ENCODE measurements around the gene KDM2A.

KDM2A gene

GRCh38 chr11:67280341-67280787 lies 161.3 kb downstream of the KDM2A start:
- H3K4me3 ChIP-seq (ENCODE audit: low read depth, low read length): no peak overlapping the region
- H3K36me3 ChIP-seq (ENCODE audit: control insufficient read depth in 2 of 2, insufficient read depth in 1 of 2, low read length in 2 of 2): peaks cover 0 to 78% of the 10 kb centered on the region in 2 experiments; a peak in 2 of 3 replicates
- no peaks in the 10 kb centered on the region for H3K9me3 ChIP-seq (ENCODE audit: control insufficient read depth, insufficient read depth, low read depth, low read length)
- POLR2A ChIA-PET: no interaction called here
- no peak for TF ChIP-seq GLI2 (tag by site-specific recombination; IDR thresholded peaks at IDR 0.05; ENCODE audit: borderline replicate concordance, low read depth)
- no peak overlapping the region for H3K27ac ChIP-seq (ENCODE audit: extremely low read depth, low read depth, low read length)
- CTCF ChIA-PET: no interaction called here
- peaks cover 4% of the 10 kb centered on the region for H3K4me1 ChIP-seq (ENCODE audit: control insufficient read depth, insufficient read depth, low read length)

- no peak overlapping the region for H3K27ac ChIP-seq (ENCODE audit: extremely low read depth, low read depth, low read length)
- H3K36me3 ChIP-seq (ENCODE audit: control insufficient read depth in 2 of 2, insufficient read depth in 1 of 2, low read length in 2 of 2): peaks cover 0 to 80% of the 10 kb centered on the region in 2 experiments; a peak in 2 of 3 replicates
- TF ChIP-seq ZNF792 (tag by site-specific recombination; IDR thresholded peaks at IDR 0.05) (no peak), ZNF416 (tag by site-specific recombination; IDR thresholded peaks at IDR 0.05) (no peak), ZNF585B (tag by site-specific recombination; IDR thresholded peaks at IDR 0.05) (no peak), ZNF645 (tag by site-specific recombination; IDR thresholded peaks at IDR 0.05) (no peak), ELK4 (IDR thresholded peaks at IDR 0.05; ENCODE audit: borderline replicate concordance, low read depth, low read length) (no peak), ZXDB (tag by site-specific recombination; IDR thresholded peaks at IDR 0.05) (no peak), ZNF549 (tag by site-specific recombination; IDR thresholded peaks at IDR 0.05) (no peak), ZFP41 (tag by site-specific recombination; IDR thresholded peaks at IDR 0.05; ENCODE audit: borderline replicate concordance) (no peak)
- ChIA-PET CTCF (no interaction called here), POLR2A (no interaction called here)
- H3K4me1 ChIP-seq (ENCODE audit: control insufficient read depth, insufficient read depth, low read length): peaks cover 4% of the 10 kb centered on the region
- no peak overlapping the region for H3K4me3 ChIP-seq (ENCODE audit: low read depth, low read length)
- H3K9me3 ChIP-seq (ENCODE audit: control insufficient read depth, insufficient read depth, low read depth, low read length): no peaks in the 10 kb centered on the region
These were observed 161.9 kb downstream of the KDM2A start for GRCh38 chr11:67280788-67281551.

GRCh38 chr11:67281552-67282150 lies 162.6 kb downstream of the KDM2A start:
- H3K27ac ChIP-seq (ENCODE audit: extremely low read depth, low read depth, low read length): no peak overlapping the region
- H3K4me1 ChIP-seq (ENCODE audit: control insufficient read depth, insufficient read depth, low read length): peaks cover 4% of the 10 kb centered on the region
- no peak for TF ChIP-seq ZNF596 (tag by site-specific recombination; IDR thresholded peaks at IDR 0.05)
- no peak for TF ChIP-seq PRDM2 (tag by site-specific recombination; IDR thresholded peaks at IDR 0.05; ENCODE audit: borderline replicate concordance)
- no peak for TF ChIP-seq ZNF169 (tag by site-specific recombination; IDR thresholded peaks at IDR 0.05)
- no peak for TF ChIP-seq ZBTB26 (tag by site-specific recombination; optimal IDR thresholded peaks at IDR 0.05)
- no peak for TF ChIP-seq ZNF155 (tag by site-specific recombination; IDR thresholded peaks at IDR 0.05)
- no peak for TF ChIP-seq KLF8 (tag by site-specific recombination; IDR thresholded peaks at IDR 0.05)
- no peak for TF ChIP-seq ZNF785 (tag by site-specific recombination; IDR thresholded peaks at IDR 0.05)
- TF ChIP-seq ZNF561 (tag by site-specific recombination; IDR thresholded peaks at IDR 0.05; ENCODE audit: borderline replicate concordance): no peak
- TF ChIP-seq ZNF501 (tag by site-specific recombination; IDR thresholded peaks at IDR 0.05): no peak
- TF ChIP-seq ZEB2 (tag by site-specific recombination; IDR thresholded peaks at IDR 0.05): no peak
- TF ChIP-seq ZNF416 (tag by site-specific recombination; IDR thresholded peaks at IDR 0.05): no peak
- no peak for TF ChIP-seq ZNF292 (tag by site-specific recombination; IDR thresholded peaks at IDR 0.05; ENCODE audit: borderline replicate concordance, low read depth)
- CTCF ChIA-PET: no interaction called here
- peaks cover 0 to 86% of the 10 kb centered on the region in 2 experiments; a peak in 2 of 3 replicates for H3K36me3 ChIP-seq (ENCODE audit: control insufficient read depth in 2 of 2, insufficient read depth in 1 of 2, low read length in 2 of 2)
- H3K4me3 ChIP-seq (ENCODE audit: low read depth, low read length): no peak overlapping the region
- POLR2A ChIA-PET: no interaction called here
- H3K9me3 ChIP-seq (ENCODE audit: control insufficient read depth, insufficient read depth, low read depth, low read length): no peaks in the 10 kb centered on the region
